Dedifferentiated amniotic fluid mesenchymal stem cell (primary cell): ENCODE data around the gene ANKRD52.
A peak's percentile ranks its signal among the peaks of the same experiment; 100 is the strongest.
"Not testable (repeated sequence)": the region's sequence is repeated elsewhere in the genome, so short reads cannot be mapped to it uniquely, and the experiment has no call there.

Source experiments
- DNase-seq: peaks from one replicate; pipeline ENCODE4 v3.0.0-alpha.2; 2016; ENCODE audit errors: extremely low spot score

Gene ANKRD52

GRCh38 chr12:56272468-56272867 is 14.3 kb upstream of the ANKRD52 start:
- not testable (repeated sequence) for DNase-seq

GRCh38 chr12:56271031-56271430 is 12.8 kb upstream of the ANKRD52 start:
- no peak for DNase-seq

- no peak for DNase-seq
Measured at GRCh38 chr12:56267443-56268071, 9.4 kb upstream of the ANKRD52 start.

GRCh38 chr12:56266693-56267442 is 8.7 kb upstream of the ANKRD52 start, which contains the start of gene COQ10A:
Gene COQ10A, plus strand, starts transcription at chr12:56266942. Its CDS starts 177 bp downstream, at chr12:56267119.
- DNase-seq = peak; percentile 83

- not testable (repeated sequence) for DNase-seq
Measured at GRCh38 chr12:56266068-56266692, 8.0 kb upstream of the ANKRD52 start.

GRCh38 chr12:56262955-56263354 is 4.8 kb upstream of the ANKRD52 start:
- not testable (repeated sequence) for DNase-seq

GRCh38 chr12:56261503-56262232 is 3.5 kb upstream of the ANKRD52 start:
- DNase-seq = peak; percentile 57

- DNase-seq = no peak
Measured at GRCh38 chr12:56260921-56261320, 2.7 kb upstream of the ANKRD52 start.

GRCh38 chr12:56260380-56260779 is 2.2 kb upstream of the ANKRD52 start:
- no peak for DNase-seq

GRCh38 chr12:56258820-56259183 is 618 bp upstream of the ANKRD52 start:
- DNase-seq = no peak

- DNase-seq = no peak
Measured at GRCh38 chr12:56257491-56258067, 605 bp downstream of the ANKRD52 start.

- DNase-seq = no peak
Measured at GRCh38 chr12:56257071-56257470, 1.1 kb downstream of the ANKRD52 start.

- DNase-seq = no peak
Measured at GRCh38 chr12:56256326-56256960, 1.7 kb downstream of the ANKRD52 start.

GRCh38 chr12:56255671-56256070 is 2.5 kb downstream of the ANKRD52 start:
- DNase-seq = no peak

GRCh38 chr12:56253091-56253490 is 5.1 kb downstream of the ANKRD52 start:
- DNase-seq = no peak

- DNase-seq = no peak
Measured at GRCh38 chr12:56252649-56253048, 5.5 kb downstream of the ANKRD52 start.

GRCh38 chr12:56248711-56249110 is 9.5 kb downstream of the ANKRD52 start:
- DNase-seq = no peak

- no peak for DNase-seq
Measured at GRCh38 chr12:56247923-56248322, 10.3 kb downstream of the ANKRD52 start.

- no peak for DNase-seq
Measured at GRCh38 chr12:56244494-56244893, 13.7 kb downstream of the ANKRD52 start.

GRCh38 chr12:56243731-56244181 is 14.4 kb downstream of the ANKRD52 start:
- no peak for DNase-seq

- no peak for DNase-seq
Measured at GRCh38 chr12:56242986-56243385, 15.2 kb downstream of the ANKRD52 start.
